ENCODE measurements around the gene ICA1.

ICA1 gene

GRCh38 chr7:8226501-8226900 is 35.5 kb downstream of the ICA1 start:
- DNase-seq, result no peak

- no peak for DNase-seq
Observed at GRCh38 chr7:8221567-8221966, 40.4 kb downstream of the ICA1 start.

GRCh38 chr7:8221101-8221495 is 40.9 kb downstream of the ICA1 start:
- no peak for DNase-seq

- no peak for DNase-seq
Observed at GRCh38 chr7:8220376-8221100, 41.4 kb downstream of the ICA1 start.

GRCh38 chr7:8217200-8218068 is 44.5 kb downstream of the ICA1 start:
- DNase-seq, result peak; percentile 55

- DNase-seq, result no peak
Observed at GRCh38 chr7:8216334-8216690, 45.7 kb downstream of the ICA1 start.

GRCh38 chr7:8215648-8216333 is 46.2 kb downstream of the ICA1 start:
- no peak for DNase-seq

- DNase-seq, result peak; percentile 45
Observed at GRCh38 chr7:8214244-8214824, 47.6 kb downstream of the ICA1 start.

GRCh38 chr7:8213381-8213780 is 48.6 kb downstream of the ICA1 start:
- DNase-seq, result no peak

GRCh38 chr7:8212638-8213037 is 49.3 kb downstream of the ICA1 start:
- DNase-seq, result no peak

- DNase-seq, result no peak
Observed at GRCh38 chr7:8211725-8212096, 50.3 kb downstream of the ICA1 start.

- DNase-seq, result no peak
Observed at GRCh38 chr7:8210845-8211724, 50.9 kb downstream of the ICA1 start.

GRCh38 chr7:8209353-8209752 is 52.6 kb downstream of the ICA1 start:
- no peak for DNase-seq

GRCh38 chr7:8208816-8209215 is 53.2 kb downstream of the ICA1 start:
- DNase-seq, result no peak

- no peak for DNase-seq
Observed at GRCh38 chr7:8206956-8207355, 55.0 kb downstream of the ICA1 start.

- DNase-seq, result no peak
Observed at GRCh38 chr7:8205537-8205936, 56.4 kb downstream of the ICA1 start.

- no peak for DNase-seq
Observed at GRCh38 chr7:8205031-8205387, 57.0 kb downstream of the ICA1 start.

GRCh38 chr7:8204339-8205030 is 57.5 kb downstream of the ICA1 start:
- no peak for DNase-seq

GRCh38 chr7:8201846-8202441 is 60.0 kb downstream of the ICA1 start:
- no peak for DNase-seq

- no peak for DNase-seq
Observed at GRCh38 chr7:8200717-8201116, 61.2 kb downstream of the ICA1 start.

GRCh38 chr7:8200316-8200715 is 61.7 kb downstream of the ICA1 start:
- no peak for DNase-seq

Data from fibroblast of skin of right biceps (primary cell).